Trophoblast cell (in vitro differentiated cells and primary cell): ENCODE results near the gene SYTL1.

ENCODE experiments used
- DNase-seq, 2 donors: peaks; one replicate each; pipeline ENCODE4 v3.0.0-alpha.2; 2016
- H2AFZ ChIP-seq: 2 replicates; pipeline ENCODE4 v1.6.1; 2013; ENCODE audit warnings: low read length, moderate library complexity, mild to moderate bottlenecking; ENCODE audit not compliant: insufficient read depth, poor library complexity
- H2AK5ac ChIP-seq: 2 replicates; pipeline ENCODE4 v1.6.1; 2013; ENCODE audit warnings: mild to moderate bottlenecking, low read length
- H2BK120ac ChIP-seq: 2 replicates; pipeline ENCODE4 v1.6.1; 2013; ENCODE audit warnings: low read length, mild to moderate bottlenecking, moderate library complexity; ENCODE audit not compliant: insufficient read depth, poor library complexity
- H2BK12ac ChIP-seq: 2 replicates; pipeline ENCODE4 v1.6.1; 2013; ENCODE audit warnings: mild to moderate bottlenecking, low read length, moderate library complexity
- H2BK5ac ChIP-seq: 2 replicates; pipeline ENCODE4 v1.6.1; 2013; ENCODE audit warnings: low read length, low read depth, moderate library complexity, mild to moderate bottlenecking; ENCODE audit not compliant: poor library complexity
- H3K14ac ChIP-seq: 2 replicates; pipeline ENCODE4 v1.6.1; 2013; ENCODE audit warnings: mild to moderate bottlenecking, low read length
- H3K18ac ChIP-seq: 2 replicates; pipeline ENCODE4 v1.6.1; 2013; ENCODE audit warnings: mild to moderate bottlenecking, low read length
- H3K23ac ChIP-seq: 2 replicates; pipeline ENCODE4 v1.6.1; 2013; ENCODE audit warnings: low read length
- H3K27ac ChIP-seq: 2 replicates; pipeline ENCODE4 v1.5.1; 2013; ENCODE audit warnings: low read depth, mild to moderate bottlenecking, inconsistent platforms, low read length, moderate library complexity
- H3K27me3 ChIP-seq: 2 replicates; pipeline ENCODE4 v1.6.1; 2013; ENCODE audit warnings: inconsistent platforms, mild to moderate bottlenecking, low read length, moderate library complexity; ENCODE audit not compliant: insufficient read depth
- H3K36me3 ChIP-seq, 2 experiments: 1 replicate in 1 of 2; 2 replicates in 1 of 2; pipeline ENCODE4 v1.6.1; 2013; ENCODE audit warnings: low read length in 2 of 2, mild to moderate bottlenecking in 2 of 2, moderate library complexity in 1 of 2; ENCODE audit not compliant: insufficient read depth in 2 of 2, control insufficient read depth in 1 of 2
- H3K4ac ChIP-seq: 2 replicates; pipeline ENCODE4 v1.6.1; 2013; ENCODE audit warnings: low read depth, mild to moderate bottlenecking, low read length, moderate library complexity
- H3K4me1 ChIP-seq, 2 experiments: 1 replicate in 1 of 2; 2 replicates in 1 of 2; pipeline ENCODE4 v1.6.1; 2013; ENCODE audit warnings: low read length in 2 of 2, mild to moderate bottlenecking in 2 of 2, moderate library complexity in 1 of 2; ENCODE audit not compliant: insufficient read depth in 2 of 2, control insufficient read depth in 1 of 2
- H3K4me2 ChIP-seq: 2 replicates; pipeline ENCODE4 v1.6.1; 2013; ENCODE audit warnings: inconsistent platforms, mild to moderate bottlenecking, low read length, moderate library complexity
- H3K4me3 ChIP-seq: 2 replicates; pipeline ENCODE4 v1.5.1; 2013; ENCODE audit warnings: mild to moderate bottlenecking, low read depth, low read length, inconsistent platforms
- H3K79me1 ChIP-seq: one replicate; pipeline ENCODE4 v1.6.1; 2013; ENCODE audit warnings: low read length
- H3K79me2 ChIP-seq: 2 replicates; pipeline ENCODE4 v1.6.1; 2013; ENCODE audit warnings: low read length, mild to moderate bottlenecking; ENCODE audit not compliant: control insufficient read depth, insufficient read depth, poor library complexity
- H3K9ac ChIP-seq: 2 replicates; pipeline ENCODE4 v1.6.1; 2013; ENCODE audit warnings: mild to moderate bottlenecking, low read length
- H3K9me3 ChIP-seq: 2 replicates; pipeline ENCODE4 v1.6.1; 2013; ENCODE audit warnings: low read depth, mild to moderate bottlenecking, control low read depth, inconsistent platforms, low read length; ENCODE audit not compliant: insufficient read depth
- H4K12ac ChIP-seq: 2 replicates; pipeline ENCODE4 v1.6.1; 2013; ENCODE audit warnings: low read depth, mild to moderate bottlenecking, low read length, moderate library complexity
- H4K8ac ChIP-seq: 2 replicates; pipeline ENCODE4 v1.6.1; 2013; ENCODE audit warnings: low read depth, mild to moderate bottlenecking, low read length, moderate library complexity
- H4K91ac ChIP-seq: one replicate; pipeline ENCODE4 v1.6.1; 2013; ENCODE audit warnings: low read depth, mild to moderate bottlenecking, low read length, moderate library complexity
- WGBS: extraction: QIAGEN DNeasy Blood & Tissue Kit; methylation state at CpG from one replicate; pipeline ENCODE4 v1.1.7; 2013; ENCODE audit warnings: missing lambda C conversion rate; ENCODE audit not compliant: insufficient read length, insufficient coverage; ENCODE audit errors: extremely low coverage; 5-methylcytosine and 5-hydroxymethylcytosine counted together

Gene SYTL1

DNA sequence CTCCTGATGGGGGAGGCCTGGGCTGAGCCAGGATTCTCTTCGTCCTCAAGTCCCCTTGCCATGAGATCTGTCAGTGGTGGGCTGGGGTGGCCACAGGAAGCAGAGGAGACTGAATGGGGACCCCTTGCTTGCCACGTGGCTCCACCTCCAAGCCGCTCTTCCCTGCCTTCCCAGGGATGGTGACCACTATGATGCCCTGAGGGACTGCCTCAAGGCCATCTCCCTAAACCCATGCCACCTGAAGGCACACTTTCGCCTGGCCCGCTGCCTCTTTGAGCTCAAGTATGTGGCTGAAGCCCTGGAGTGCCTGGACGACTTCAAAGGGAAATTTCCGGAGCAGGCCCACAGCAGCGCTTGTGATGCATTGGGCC, 40.8 kb upstream of the SYTL1 start:
- no peak overlapping the region for H3K4ac ChIP-seq
- peaks cover 8 to 10% of the 10 kb centered on the region in 2 experiments for H3K36me3 ChIP-seq
- no peak overlapping the region for H4K12ac ChIP-seq
- no peaks in the 10 kb centered on the region for H3K27me3 ChIP-seq
- no peak overlapping the region for H2BK12ac ChIP-seq
- H3K14ac ChIP-seq = no peak overlapping the region
- H2AK5ac ChIP-seq = peak overlapping the region; percentile 11
- H4K8ac ChIP-seq = no peak overlapping the region
- no peak overlapping the region for H3K9ac ChIP-seq
- no peak overlapping the region for H3K18ac ChIP-seq
- H3K9me3 ChIP-seq = peaks cover 2% of the 10 kb centered on the region
- no peak overlapping the region for H3K4me3 ChIP-seq
- no peak overlapping the region for H2AFZ ChIP-seq
- H2BK5ac ChIP-seq = no peak overlapping the region
- H2BK120ac ChIP-seq = no peak overlapping the region
- H3K79me1 ChIP-seq = peaks cover 12% of the 10 kb centered on the region
- H3K27ac ChIP-seq = no peak overlapping the region
- DNase-seq = peak in 1 of 2 donors; percentile 34
- H3K4me2 ChIP-seq = no peak overlapping the region
- H3K4me1 ChIP-seq = peaks cover 19 to 24% of the 10 kb centered on the region in 2 experiments
- H3K79me2 ChIP-seq = no peaks in the 10 kb centered on the region
- H4K91ac ChIP-seq = no peak overlapping the region
- H3K23ac ChIP-seq = no peak overlapping the region
- no CpG with 5 or more reads among the region's 8 CpGs for WGBS

DNA sequence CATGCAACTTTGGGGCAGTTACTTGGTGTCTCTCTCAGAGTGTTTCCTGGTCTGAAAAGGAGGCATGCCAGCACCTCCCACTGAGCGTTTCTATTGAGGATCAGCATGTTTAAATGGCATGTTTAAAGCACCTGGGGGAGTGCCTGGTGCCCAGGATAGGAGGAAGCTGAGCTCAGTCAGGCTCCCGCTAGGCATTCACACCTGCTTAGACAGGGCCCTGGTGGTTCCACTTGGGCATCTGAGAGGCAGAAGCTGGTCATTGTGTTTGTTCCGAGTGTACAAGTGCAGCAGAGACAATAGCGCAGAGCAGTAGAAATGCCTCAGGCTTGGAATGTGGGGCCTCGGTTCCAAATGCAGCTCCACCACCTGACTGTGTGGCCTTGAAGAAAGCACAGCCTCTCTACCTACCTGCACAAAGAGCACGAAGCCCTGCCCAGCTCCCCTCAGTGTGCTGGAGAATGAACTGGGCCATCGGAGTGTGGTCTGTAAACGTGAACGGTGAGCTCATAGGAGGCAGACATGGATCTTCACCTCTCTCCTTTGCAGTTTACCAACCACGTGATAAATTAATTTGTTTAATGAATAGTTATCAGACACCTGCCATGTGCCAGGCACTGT, 40.1 kb upstream of the SYTL1 start:
- H3K4me2 ChIP-seq = no peak overlapping the region
- no peak overlapping the region for H3K9ac ChIP-seq
- H3K4me3 ChIP-seq = no peak overlapping the region
- H3K79me2 ChIP-seq = no peaks in the 10 kb centered on the region
- H2BK5ac ChIP-seq = no peak overlapping the region
- H3K14ac ChIP-seq = no peak overlapping the region
- H2BK120ac ChIP-seq = no peak overlapping the region
- no peak overlapping the region for H3K23ac ChIP-seq
- H3K4me1 ChIP-seq = peaks cover 19 to 24% of the 10 kb centered on the region in 2 experiments
- H3K4ac ChIP-seq = no peak overlapping the region
- no peak overlapping the region for H2BK12ac ChIP-seq
- H4K8ac ChIP-seq = no peak overlapping the region
- peaks cover 8 to 10% of the 10 kb centered on the region in 2 experiments for H3K36me3 ChIP-seq
- H3K27me3 ChIP-seq = no peaks in the 10 kb centered on the region
- no peak overlapping the region for H4K91ac ChIP-seq
- H4K12ac ChIP-seq = no peak overlapping the region
- H3K27ac ChIP-seq = no peak overlapping the region
- H3K18ac ChIP-seq = no peak overlapping the region
- H2AFZ ChIP-seq = no peak overlapping the region
- no peak overlapping the region for H2AK5ac ChIP-seq
- no peak for DNase-seq
- no CpG with 5 or more reads among the region's 10 CpGs for WGBS
- peaks cover 2% of the 10 kb centered on the region for H3K9me3 ChIP-seq
- peaks cover 12% of the 10 kb centered on the region for H3K79me1 ChIP-seq

DNA sequence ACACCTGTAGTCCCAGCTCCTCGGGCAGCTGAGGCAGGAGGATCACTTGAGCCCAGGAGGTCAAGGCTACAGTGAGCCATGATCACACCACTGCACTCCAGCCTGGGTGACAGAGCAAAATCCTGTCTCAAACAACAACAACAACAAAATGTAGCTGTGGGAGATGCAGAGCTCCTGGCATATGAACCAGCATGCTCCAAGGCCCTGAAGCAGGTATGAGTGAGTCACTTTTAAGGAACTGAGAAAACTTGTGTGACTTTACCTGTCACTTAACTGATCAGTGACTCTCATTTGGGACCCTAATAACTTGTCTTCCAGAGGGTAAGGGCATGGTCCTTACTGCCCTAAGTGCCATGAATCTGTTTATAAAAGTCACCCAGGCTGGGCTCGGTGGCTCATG, 39.2 kb upstream of the SYTL1 start:
- no peak overlapping the region for H3K4ac ChIP-seq
- no peak overlapping the region for H2AK5ac ChIP-seq
- no peak overlapping the region for H3K4me3 ChIP-seq
- H3K27me3 ChIP-seq = no peaks in the 10 kb centered on the region
- H2AFZ ChIP-seq = no peak overlapping the region
- H3K14ac ChIP-seq = no peak overlapping the region
- peaks cover 2% of the 10 kb centered on the region for H3K9me3 ChIP-seq
- H4K91ac ChIP-seq = no peak overlapping the region
- H2BK12ac ChIP-seq = no peak overlapping the region
- no peak overlapping the region for H3K23ac ChIP-seq
- H2BK5ac ChIP-seq = no peak overlapping the region
- no peak overlapping the region for H2BK120ac ChIP-seq
- no peak overlapping the region for H4K8ac ChIP-seq
- H3K36me3 ChIP-seq = peaks cover 3% of the 10 kb centered on the region in 2 experiments
- DNase-seq = peak; percentile 60 to 71
- no peak overlapping the region for H3K4me2 ChIP-seq
- H3K79me2 ChIP-seq = no peaks in the 10 kb centered on the region
- H3K9ac ChIP-seq = no peak overlapping the region
- peaks cover 12% of the 10 kb centered on the region for H3K79me1 ChIP-seq
- WGBS = no CpG with 5 or more reads among the region's 2 CpGs
- H3K27ac ChIP-seq = no peak overlapping the region
- no peak overlapping the region for H4K12ac ChIP-seq
- no peak overlapping the region for H3K18ac ChIP-seq
- peaks cover 19 to 24% of the 10 kb centered on the region in 2 experiments for H3K4me1 ChIP-seq

DNA sequence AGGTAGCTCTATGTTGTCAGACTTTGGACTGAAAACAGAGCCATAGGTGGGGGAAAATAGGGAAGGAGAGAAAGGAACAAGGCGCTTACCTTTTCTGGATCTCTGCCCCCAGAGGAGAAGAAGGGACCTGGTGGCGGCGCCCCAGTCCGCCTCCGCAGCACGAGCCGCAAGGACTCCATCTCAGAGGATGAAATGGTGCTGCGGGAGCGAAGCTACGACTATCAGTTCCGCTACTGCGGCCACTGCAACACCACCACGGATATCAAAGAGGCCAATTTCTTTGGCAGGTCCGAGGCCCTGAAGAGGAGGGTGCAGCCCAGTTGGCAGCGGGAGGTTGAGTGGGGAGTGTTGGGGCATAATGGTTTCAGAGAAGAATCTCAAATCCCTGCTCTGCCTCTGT, 38.3 kb upstream of the SYTL1 start:
- no peak overlapping the region for H4K12ac ChIP-seq
- H3K27ac ChIP-seq = no peak overlapping the region
- no peak overlapping the region for H2AK5ac ChIP-seq
- H3K9me3 ChIP-seq = peaks cover 2% of the 10 kb centered on the region
- peaks cover 12% of the 10 kb centered on the region for H3K79me1 ChIP-seq
- H4K91ac ChIP-seq = no peak overlapping the region
- no peaks in the 10 kb centered on the region for H3K79me2 ChIP-seq
- H3K4me2 ChIP-seq = no peak overlapping the region
- H3K9ac ChIP-seq = no peak overlapping the region
- DNase-seq = no peak
- no peak overlapping the region for H2AFZ ChIP-seq
- no CpG with 5 or more reads among the region's 15 CpGs for WGBS
- H4K8ac ChIP-seq = no peak overlapping the region
- no peaks in the 10 kb centered on the region for H3K36me3 ChIP-seq
- H3K18ac ChIP-seq = no peak overlapping the region
- no peak overlapping the region for H3K14ac ChIP-seq
- H3K4ac ChIP-seq = no peak overlapping the region
- H3K23ac ChIP-seq = no peak overlapping the region
- no peaks in the 10 kb centered on the region for H3K27me3 ChIP-seq
- H3K4me1 ChIP-seq = peaks cover 19 to 24% of the 10 kb centered on the region in 2 experiments
- no peak overlapping the region for H2BK12ac ChIP-seq
- no peak overlapping the region for H2BK5ac ChIP-seq
- no peak overlapping the region for H3K4me3 ChIP-seq
- H2BK120ac ChIP-seq = no peak overlapping the region
